GM21360 (cell line): ENCODE results near the gene MUC6.

Experiments
- ATAC-seq: cut with Tn5 transposase; IDR thresholded peaks from one replicate; pipeline ENCODE4 v1.9.1; 2021; ENCODE audit warnings: mild to moderate bottlenecking, moderate library complexity; ENCODE audit not compliant: unreplicated experiment

MUC6 gene

DNA sequence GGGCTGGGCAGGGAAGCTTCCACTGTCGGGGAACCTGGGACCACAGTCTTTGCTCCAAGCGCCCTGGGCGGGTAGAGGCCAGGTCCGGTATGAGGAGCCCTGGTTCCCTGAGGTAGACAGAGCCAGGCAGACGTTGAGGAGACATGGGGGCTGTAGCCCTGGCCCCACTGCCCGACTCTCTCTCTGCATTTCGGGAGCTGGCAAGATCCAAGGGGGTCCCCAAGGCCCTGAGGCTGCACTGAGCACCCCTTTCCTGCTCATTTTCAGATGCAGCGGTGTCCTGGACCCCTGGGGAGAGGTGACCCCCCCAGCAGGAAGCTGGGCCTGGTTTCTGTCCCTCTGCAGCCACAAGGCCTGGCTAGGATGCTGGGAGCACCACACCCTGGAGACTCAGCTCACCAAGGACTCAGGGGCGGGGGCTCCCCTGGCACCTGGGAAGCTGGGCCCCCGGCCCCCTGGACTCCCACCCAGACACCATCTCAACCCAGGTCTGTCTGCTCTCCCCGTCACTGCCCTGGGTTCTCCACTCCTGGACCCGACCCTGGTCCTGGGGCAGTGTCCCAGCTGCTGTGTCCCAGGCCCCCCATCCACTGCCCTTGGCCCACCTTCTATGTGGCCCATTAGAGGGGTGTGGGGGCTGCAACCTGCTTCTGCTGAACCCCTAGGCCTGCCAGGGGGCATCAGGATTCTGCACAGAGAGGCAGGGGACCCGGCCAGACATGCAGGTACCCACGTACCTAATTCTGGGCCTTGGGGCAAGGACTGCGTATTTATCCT is 15.0 kb upstream of the MUC6 start:
- ATAC-seq: no peak

- ATAC-seq: peak; percentile 63
These were observed 14.2 kb upstream of the MUC6 start for GRCh38 chr11:1050581-1051355.

GRCh38 chr11:1049911-1050580 is 13.5 kb upstream of the MUC6 start:
- no peak for ATAC-seq

DNA sequence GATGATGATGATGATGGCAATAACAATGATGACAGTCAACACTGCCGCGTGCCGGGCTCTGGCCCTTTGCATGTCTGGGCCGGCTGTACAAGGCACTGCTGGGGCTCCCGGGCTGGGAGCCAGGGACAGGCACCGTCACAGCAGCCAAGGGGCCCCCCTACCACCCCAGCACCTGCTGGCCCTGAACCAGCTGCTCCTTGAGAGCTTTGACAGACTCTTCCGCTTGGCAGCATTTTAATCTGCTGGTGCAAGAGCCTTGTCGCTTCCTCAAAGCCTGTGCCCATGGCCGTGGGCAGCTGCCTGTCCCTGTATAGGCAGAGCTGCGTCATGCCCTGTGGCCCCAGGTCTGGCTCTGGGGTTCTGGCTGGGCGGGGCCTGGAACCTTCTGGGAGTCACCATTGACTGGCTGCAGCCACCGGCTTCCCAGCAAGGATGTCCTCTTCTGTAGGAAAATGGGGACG is 12.9 kb upstream of the MUC6 start:
- no peak for ATAC-seq

GRCh38 chr11:1049071-1049405 is 12.5 kb upstream of the MUC6 start:
- ATAC-seq: no peak

DNA sequence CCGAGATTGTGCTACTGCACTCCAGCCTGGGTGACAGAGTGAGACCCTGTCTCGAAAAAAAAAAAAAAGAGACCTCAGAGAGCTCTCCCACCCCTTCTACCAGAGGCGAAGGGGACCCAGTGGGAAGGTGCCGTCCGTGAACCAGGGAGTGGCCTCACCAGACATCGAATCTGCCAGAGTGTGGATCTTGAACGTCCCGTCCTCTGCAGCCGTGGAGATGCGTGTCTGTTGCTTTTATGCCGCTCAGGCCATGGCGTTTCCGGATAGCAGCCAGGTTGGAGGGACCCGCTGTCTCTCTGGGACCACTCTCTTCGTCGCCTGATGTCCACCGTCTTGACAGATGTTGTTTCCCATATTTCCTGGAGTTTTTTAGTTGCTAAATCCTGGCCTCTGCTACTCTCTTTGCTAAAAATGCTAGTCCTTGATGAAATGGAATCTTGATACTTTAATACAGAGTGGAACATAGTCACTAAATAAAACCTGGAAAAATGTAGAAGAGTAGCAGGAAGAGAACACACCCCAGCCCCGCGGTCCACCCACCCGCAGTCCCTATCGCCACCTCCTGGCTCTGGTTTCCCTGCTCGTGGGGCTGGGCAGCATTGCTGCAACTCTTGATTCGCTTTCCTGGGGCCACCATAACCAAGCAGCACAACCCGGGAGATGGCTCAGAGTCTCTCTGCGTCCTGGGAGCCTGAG is 12.0 kb upstream of the MUC6 start:
- no peak for ATAC-seq

GRCh38 chr11:1047595-1048156 is 11.2 kb upstream of the MUC6 start:
- no peak for ATAC-seq

DNA sequence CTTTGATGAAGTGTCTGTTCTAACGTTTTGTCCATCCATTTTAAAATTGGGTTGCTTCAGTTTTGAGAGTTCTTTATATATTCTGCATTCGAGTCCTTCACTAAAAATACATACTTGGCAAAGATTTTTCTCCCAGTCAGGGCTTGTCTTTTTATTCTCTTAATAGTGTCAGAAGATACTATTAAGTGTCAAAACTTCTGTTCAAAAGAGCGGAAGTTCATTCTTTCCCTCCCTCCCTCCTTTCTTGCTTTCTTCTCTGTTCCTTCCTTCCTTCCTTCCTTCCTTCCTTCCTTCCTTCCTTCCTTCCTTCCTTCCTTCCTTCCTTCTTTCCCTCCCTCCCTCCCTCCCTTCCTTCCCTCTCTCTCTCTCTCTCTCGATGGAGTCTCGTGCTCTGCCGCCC is 7.6 kb upstream of the MUC6 start:
- ATAC-seq: no peak

DNA sequence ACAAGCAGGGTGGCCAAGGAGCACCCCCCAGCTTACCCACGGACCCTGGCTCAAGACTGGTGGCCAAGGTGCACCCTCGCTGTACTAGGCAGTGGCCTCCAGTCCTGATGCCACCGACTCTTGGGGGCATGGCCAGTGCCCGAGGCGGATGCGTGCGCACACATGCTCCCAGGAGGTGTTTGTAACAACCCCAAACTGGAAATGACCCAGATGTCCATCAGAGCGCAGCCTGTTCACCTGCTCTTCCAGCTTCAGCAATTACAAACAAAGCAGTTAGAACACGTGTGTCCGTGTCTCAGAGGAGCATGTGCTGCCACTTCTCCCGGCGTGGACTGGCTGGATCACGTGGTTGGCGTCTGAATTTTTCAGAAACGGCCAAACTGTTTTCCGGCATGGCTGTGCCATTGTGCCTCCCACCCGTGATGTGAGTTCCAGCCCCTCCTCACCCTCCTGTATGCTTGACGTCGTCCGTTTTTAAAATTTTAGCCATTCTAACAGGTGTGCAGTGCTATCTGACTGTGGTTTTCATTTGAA is 7.1 kb upstream of the MUC6 start:
- no peak for ATAC-seq

DNA sequence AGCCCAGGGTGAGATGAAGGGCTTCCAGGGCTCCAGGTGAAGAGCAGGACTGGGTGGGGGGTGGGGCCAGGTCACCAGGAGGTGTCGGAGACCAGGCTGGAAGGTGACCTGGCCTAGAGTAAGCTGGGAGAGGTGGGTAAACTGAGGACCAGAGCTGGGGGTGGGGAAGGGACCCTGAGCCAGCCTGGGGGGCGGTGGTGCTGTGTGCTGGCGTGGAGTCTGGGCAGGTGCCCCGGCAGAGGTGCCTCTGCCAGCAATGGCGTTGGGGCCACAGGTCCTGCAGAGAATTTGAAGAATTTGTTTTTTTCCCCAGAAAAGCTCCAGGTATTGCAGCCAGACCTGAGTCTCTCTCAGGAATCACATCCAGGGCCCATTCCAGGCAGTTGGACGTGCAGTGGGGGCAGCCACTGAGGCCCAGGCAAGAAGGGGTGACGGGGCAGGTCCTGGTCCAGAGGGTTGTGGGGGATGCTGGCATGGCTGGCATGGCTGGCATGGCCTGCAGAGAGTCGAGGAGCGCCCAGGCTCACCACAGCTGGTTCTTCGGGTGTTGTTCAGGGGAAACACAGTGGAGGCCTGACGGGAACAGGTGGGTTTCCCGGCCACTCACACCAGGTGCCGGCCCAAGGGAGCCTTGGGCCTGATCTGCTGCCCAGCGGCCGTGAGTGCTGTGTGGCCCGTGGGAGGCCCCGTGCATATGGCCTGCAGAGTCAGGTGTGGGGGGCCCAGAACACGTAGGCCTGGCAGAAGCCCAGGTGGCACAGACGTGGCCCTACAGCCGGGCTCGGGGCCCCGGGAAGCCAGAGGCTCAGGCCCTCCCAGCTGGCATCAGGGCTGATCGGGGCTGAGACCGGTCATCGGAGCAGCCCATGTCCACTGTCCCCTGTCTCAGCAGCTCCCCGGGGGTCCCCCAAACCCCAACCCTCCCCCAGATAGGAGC is 6.4 kb upstream of the MUC6 start:
- ATAC-seq: no peak

GRCh38 chr11:1041936-1042608 is 5.6 kb upstream of the MUC6 start:
- ATAC-seq: no peak

DNA sequence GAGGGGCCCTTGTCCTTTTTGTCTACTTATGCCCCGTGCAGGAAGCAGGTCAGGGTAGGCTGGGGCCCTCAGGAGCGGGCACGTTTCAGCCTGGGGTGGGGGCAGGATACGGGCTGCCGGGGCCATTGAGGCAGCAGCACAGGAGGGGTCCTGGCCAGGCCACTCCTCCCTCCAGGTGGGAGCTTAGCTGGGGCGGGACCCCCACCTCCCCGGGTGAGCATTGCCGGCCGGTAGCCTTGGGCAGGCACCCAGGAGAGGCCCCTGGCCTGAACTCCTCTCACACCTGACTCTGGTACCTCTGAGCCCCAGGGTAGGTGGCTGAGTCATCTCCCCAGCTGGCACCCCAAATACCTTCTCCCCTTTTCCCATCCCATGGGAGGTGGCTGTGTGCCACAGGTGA is 5.0 kb upstream of the MUC6 start:
- ATAC-seq: no peak

GRCh38 chr11:1041149-1041467 is 4.6 kb upstream of the MUC6 start:
- no peak for ATAC-seq

GRCh38 chr11:1040428-1041148 is 4.1 kb upstream of the MUC6 start:
- no peak for ATAC-seq

- ATAC-seq: no peak
These were observed 3.2 kb upstream of the MUC6 start for GRCh38 chr11:1039481-1040427.

GRCh38 chr11:1038921-1039320 is 2.4 kb upstream of the MUC6 start:
- ATAC-seq: no peak

- ATAC-seq: no peak
These were observed 1.8 kb upstream of the MUC6 start for GRCh38 chr11:1038361-1038760.
